Measurements from ENCODE around the gene IFNB1. TPM values are rescaled to one million over a fixed set of nuclear protein-coding genes. Genes with fewer than 3 reads are reported as not detected.
A peak's percentile ranks its signal among the peaks of the same experiment; 100 is the strongest.

The IFNB1 gene
- total RNA-seq, 1 donor from 2014 or later: not detected

GRCh38 chr9:21096172-21096900, 18.6 kb upstream of the IFNB1 start:
- DNase-seq (ENCODE audit: extremely low spot score in 2 of 2): no peak
- Histone ChIP-seq H3K36me3 (no peaks in the 10 kb centered on the region), H3K9me3 (no peaks in the 10 kb centered on the region), H3K4me3 (peak overlapping the region; percentile 17 to 24), H3K27me3 (no peaks in the 10 kb centered on the region), H3K27ac (peak overlapping the region; percentile 54), H3K4me1 (peaks cover 14% of the 10 kb centered on the region)
- TF ChIP-seq POLR2A (IDR thresholded peaks at IDR 0.05) (no peak), CTCF (IDR thresholded peaks at IDR 0.05) (no peak), POLR2AphosphoS5 (IDR thresholded peaks at IDR 0.05; ENCODE audit: insufficient read depth in 1 of 2, low read depth in 1 of 2) (no peak)
- intact Hi-C loops (cut with DNase I): no loop called here

GRCh38 chr9:21095561-21095960, 17.8 kb upstream of the IFNB1 start:
- H3K27me3 ChIP-seq: no peaks in the 10 kb centered on the region
- no peak for DNase-seq (ENCODE audit: extremely low spot score in 2 of 2)
- no peak overlapping the region for H3K27ac ChIP-seq
- intact Hi-C loops (cut with DNase I): no loop called here
- H3K4me3 ChIP-seq: no peak overlapping the region
- H3K4me1 ChIP-seq: peaks cover 14% of the 10 kb centered on the region
- no peak for TF ChIP-seq POLR2A (IDR thresholded peaks at IDR 0.05)
- no peaks in the 10 kb centered on the region for H3K9me3 ChIP-seq
- no peaks in the 10 kb centered on the region for H3K36me3 ChIP-seq

GRCh38 chr9:21086538-21086937, 8.8 kb upstream of the IFNB1 start:
- no peaks in the 10 kb centered on the region for H3K27me3 ChIP-seq
- no peak overlapping the region for H3K4me3 ChIP-seq
- intact Hi-C loops (cut with DNase I): no loop called here
- no peaks in the 10 kb centered on the region for H3K4me1 ChIP-seq
- no peaks in the 10 kb centered on the region for H3K9me3 ChIP-seq
- H3K36me3 ChIP-seq: no peaks in the 10 kb centered on the region
- H3K27ac ChIP-seq: no peak overlapping the region
- no peak for DNase-seq (ENCODE audit: extremely low spot score in 2 of 2)
- TF ChIP-seq POLR2A (IDR thresholded peaks at IDR 0.05): no peak
- no peak for TF ChIP-seq CTCF (IDR thresholded peaks at IDR 0.05)
- no peak for TF ChIP-seq POLR2AphosphoS5 (IDR thresholded peaks at IDR 0.05; ENCODE audit: insufficient read depth in 1 of 2, low read depth in 1 of 2)

GRCh38 chr9:21085005-21085404, 7.3 kb upstream of the IFNB1 start:
- intact Hi-C loops (cut with DNase I): no loop called here
- DNase-seq (ENCODE audit: extremely low spot score in 2 of 2): no peak
- Histone ChIP-seq H3K36me3 (no peaks in the 10 kb centered on the region), H3K27me3 (no peaks in the 10 kb centered on the region), H3K4me1 (no peaks in the 10 kb centered on the region), H3K4me3 (no peak overlapping the region), H3K9me3 (no peaks in the 10 kb centered on the region), H3K27ac (no peak overlapping the region)
- TF ChIP-seq POLR2AphosphoS5 (IDR thresholded peaks at IDR 0.05; ENCODE audit: insufficient read depth in 1 of 2, low read depth in 1 of 2) (no peak), POLR2A (IDR thresholded peaks at IDR 0.05) (no peak)

- intact Hi-C loops (cut with DNase I): no loop called here
- H3K27ac ChIP-seq: no peak overlapping the region
- H3K4me3 ChIP-seq: no peak overlapping the region
- H3K36me3 ChIP-seq: no peaks in the 10 kb centered on the region
- no peaks in the 10 kb centered on the region for H3K27me3 ChIP-seq
- no peak for TF ChIP-seq POLR2A (IDR thresholded peaks at IDR 0.05)
- no peak for TF ChIP-seq POLR2AphosphoS5 (IDR thresholded peaks at IDR 0.05; ENCODE audit: insufficient read depth in 1 of 2, low read depth in 1 of 2)
- no peak for TF ChIP-seq CTCF (IDR thresholded peaks at IDR 0.05)
- DNase-seq (ENCODE audit: extremely low spot score in 2 of 2): no peak
- H3K9me3 ChIP-seq: no peaks in the 10 kb centered on the region
- no peaks in the 10 kb centered on the region for H3K4me1 ChIP-seq
Observed at GRCh38 chr9:21084242-21084850, 6.6 kb upstream of the IFNB1 start.

GRCh38 chr9:21082671-21083070, 4.9 kb upstream of the IFNB1 start:
- intact Hi-C loops (cut with DNase I): no loop called here
- Histone ChIP-seq H3K36me3 (no peaks in the 10 kb centered on the region), H3K9me3 (no peaks in the 10 kb centered on the region), H3K4me1 (no peaks in the 10 kb centered on the region), H3K27ac (no peak overlapping the region), H3K27me3 (no peaks in the 10 kb centered on the region), H3K4me3 (no peak overlapping the region)
- no peak for DNase-seq (ENCODE audit: extremely low spot score in 2 of 2)
- TF ChIP-seq POLR2A (IDR thresholded peaks at IDR 0.05): no peak
- no peak for TF ChIP-seq POLR2AphosphoS5 (IDR thresholded peaks at IDR 0.05; ENCODE audit: insufficient read depth in 1 of 2, low read depth in 1 of 2)
- TF ChIP-seq CTCF (IDR thresholded peaks at IDR 0.05): no peak
